ENCODE data around the gene PAX2.

PAX2 gene

DNA sequence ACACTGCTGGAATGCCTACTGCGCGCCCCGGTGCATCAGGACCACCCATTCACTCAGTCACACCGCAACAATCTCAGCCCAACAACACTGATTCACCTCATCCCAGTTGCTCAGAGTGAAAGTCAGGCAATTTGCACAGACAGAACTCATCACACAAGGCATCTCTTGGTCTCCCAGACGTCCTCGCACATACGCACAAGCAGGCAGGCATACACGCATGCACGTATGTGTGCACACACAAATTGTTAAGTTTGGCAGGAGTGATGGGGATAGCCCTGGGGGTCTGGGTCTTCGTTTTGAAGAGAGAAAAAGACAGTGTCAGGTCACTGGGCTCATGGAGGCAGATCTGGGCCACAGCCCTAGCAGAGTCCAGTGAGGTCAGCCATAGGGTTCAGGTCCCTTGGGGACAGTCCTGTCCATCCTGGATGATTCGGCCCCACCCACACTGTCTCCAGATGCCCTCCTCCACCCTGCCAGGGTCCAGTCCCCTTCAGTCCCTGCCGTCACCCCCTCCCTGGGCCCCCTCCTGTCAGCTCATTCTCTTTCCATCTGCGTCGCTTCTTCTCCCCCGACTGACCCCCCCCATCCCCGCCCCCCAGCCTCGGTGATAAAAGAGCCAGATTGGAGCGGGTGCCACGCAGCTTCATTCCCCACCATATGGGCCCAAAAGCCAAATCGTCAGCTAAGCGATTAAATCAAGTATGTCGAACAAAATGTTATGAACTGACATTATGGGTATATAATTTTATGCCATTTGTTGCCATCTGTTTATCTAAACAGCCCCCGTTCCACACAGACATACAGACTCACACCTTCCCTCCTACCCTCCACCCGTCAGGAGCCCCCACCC, 118.9 kb downstream of the PAX2 start:
- DNase-seq: no peak

DNA sequence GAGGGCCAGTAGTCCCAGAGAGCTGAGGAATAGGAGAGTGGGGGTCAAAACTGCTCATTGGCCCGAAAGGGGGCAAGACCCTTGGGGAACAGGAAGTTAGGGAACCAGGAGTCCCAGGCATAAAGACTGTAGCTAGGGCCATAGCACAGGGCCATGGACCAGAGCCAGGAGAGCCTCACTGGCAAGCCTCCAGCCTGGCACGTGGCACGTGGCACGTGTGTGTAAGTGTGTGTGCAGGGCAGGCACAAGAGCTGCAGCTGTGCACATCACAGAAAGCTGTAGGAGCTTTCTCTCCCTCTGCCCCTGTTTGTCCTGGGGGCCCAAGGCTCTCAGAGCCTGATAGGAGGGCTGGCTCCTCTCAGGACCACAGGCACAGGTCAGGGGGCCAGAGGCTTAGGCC, 119.6 kb downstream of the PAX2 start:
- no peak for DNase-seq

- DNase-seq: no peak
Measured at GRCh38 chr10:100866010-100866409, 120.6 kb downstream of the PAX2 start.

GRCh38 chr10:100866575-100867098, 121.3 kb downstream of the PAX2 start:
- DNase-seq: no peak

DNA sequence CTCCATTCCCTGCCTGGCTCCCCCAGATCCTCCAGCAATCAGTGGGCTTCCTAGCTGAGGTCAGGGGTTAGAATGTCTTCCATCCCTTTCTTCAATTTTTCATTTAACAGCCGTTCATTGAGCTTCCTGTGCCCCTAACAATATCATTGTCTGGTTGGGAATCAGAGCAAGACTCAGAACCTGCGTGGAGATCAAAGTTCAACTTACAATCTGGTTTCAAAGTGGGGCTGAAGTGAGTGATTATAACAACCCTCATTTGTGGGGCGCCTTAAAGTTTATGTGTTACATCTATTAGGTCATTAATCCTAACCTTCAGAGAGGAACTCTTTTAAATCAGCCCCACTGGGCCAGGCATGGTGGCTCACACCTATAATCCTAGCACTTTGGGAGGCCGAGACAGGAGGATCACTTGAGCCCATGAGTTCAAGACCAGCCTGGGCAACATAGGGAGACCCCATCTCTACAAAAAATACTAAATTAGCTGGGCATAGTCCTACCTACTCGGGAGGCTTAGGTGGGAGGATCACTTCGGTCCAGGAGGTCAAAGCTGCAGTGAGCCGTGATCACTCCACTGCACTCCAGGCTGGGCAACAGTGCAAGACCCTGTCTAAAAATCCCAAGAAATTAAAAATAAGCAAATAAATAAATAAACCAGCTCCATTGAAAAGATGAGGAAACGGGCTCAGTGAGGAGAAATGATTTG, 122.0 kb downstream of the PAX2 start:
- DNase-seq: no peak

- DNase-seq: no peak
Measured at GRCh38 chr10:100868382-100868781, 123.0 kb downstream of the PAX2 start.

GRCh38 chr10:100869399-100869798, 124.0 kb downstream of the PAX2 start:
- no peak for DNase-seq

DNA sequence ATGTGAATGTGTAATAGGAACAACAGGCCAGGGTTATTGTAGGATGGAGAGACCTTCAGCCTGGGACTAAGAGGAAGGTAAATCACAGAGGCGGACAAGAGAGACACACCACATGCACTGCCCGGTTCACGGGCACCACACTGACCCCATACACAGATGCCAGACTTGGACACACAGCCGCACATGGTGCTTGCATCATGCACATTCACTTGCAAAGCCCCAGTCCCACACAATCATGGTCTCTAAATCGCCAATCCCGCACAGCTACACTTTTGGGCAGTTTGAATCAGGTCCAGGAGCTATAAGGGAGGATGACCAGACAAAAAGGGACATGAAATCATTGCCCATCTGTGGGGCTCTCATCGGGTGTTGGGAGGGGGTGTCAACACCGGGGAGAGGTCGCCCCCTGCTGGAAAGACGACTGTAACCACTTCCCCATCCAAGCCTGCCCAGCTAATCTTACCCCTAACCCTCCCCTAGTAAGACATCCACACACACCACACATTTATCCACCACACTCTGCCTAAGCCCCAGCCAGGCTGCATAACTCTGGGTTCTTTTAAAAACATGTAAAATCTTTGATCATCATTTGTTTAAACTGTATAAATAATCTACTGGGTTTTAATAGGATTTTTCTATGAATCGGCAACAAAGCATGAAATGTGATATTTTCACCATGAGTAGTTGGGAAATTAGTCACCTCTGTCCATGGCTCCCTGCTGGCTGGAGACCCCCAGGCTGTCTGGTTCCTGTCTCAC, 126.8 kb downstream of the PAX2 start:
- peak in 1 of 2 donors; percentile 36 for DNase-seq

DNA sequence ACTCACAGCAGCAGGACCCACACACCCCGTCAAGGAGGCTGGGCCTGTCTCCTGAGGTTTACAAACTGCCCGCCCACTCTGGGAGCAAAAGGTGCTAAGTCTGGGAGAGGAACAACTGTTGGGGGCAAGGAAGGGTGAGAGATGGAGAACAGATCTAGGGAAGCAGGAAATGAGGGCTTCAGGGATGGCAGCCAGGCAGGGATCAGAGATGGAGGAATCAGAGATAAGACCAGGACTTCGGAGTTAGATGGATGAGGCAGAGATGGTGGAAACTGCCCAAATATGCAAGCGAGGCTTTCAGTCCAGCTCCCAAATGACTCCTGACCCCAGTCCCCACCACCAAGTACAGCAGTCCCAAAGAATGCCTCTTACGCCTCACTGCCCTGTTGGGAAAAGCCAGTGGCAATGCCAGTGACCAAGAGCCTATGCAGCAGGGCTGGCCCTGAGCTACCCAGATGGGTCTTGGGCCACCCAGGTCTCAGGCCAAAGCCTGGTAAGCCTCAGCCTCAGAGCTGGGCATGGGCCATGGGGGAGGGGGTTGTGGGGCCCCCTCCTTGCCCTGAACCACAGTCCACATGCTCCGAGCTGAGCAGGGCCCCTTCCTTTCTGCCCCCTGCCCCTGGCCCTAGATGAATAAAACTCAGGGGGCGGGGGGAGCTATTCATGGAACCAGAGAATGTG, 127.9 kb downstream of the PAX2 start:
- DNase-seq: no peak

GRCh38 chr10:100873827-100874326, 128.5 kb downstream of the PAX2 start:
- DNase-seq: no peak

GRCh38 chr10:100874702-100875483, 129.5 kb downstream of the PAX2 start:
- DNase-seq: no peak

DNA sequence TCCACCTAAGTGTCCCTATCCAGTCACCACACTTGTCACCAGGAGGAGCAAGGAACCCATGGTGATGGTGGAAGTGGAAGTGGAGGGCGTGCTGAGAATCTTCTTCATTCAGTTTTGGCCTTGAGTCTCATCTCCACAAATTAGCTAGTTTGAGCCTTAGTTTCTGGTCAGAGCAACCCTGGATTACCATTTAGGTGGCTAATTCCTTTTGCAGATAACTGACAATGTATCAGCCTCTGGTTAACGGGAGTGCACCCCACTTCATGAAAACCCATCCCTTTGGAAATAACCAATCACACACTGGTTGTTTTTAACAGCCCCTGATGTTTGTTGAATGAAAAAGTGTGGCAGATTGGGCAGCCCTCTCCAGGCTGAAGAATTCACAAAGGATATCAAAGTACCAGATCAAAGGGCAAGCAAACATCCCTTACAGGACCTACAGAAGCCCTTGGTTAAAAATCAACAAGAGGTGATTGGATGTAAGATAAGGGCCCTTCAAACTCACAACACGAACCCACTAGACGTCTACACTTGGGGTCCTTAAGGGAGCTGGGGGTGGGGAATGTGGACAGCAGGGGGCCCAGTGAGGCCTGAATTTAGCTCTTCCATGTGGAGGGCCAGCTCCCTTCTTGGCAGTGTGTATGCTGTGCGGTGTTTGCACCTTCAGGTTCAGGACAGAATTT, 130.2 kb downstream of the PAX2 start:
- DNase-seq: no peak

DNA sequence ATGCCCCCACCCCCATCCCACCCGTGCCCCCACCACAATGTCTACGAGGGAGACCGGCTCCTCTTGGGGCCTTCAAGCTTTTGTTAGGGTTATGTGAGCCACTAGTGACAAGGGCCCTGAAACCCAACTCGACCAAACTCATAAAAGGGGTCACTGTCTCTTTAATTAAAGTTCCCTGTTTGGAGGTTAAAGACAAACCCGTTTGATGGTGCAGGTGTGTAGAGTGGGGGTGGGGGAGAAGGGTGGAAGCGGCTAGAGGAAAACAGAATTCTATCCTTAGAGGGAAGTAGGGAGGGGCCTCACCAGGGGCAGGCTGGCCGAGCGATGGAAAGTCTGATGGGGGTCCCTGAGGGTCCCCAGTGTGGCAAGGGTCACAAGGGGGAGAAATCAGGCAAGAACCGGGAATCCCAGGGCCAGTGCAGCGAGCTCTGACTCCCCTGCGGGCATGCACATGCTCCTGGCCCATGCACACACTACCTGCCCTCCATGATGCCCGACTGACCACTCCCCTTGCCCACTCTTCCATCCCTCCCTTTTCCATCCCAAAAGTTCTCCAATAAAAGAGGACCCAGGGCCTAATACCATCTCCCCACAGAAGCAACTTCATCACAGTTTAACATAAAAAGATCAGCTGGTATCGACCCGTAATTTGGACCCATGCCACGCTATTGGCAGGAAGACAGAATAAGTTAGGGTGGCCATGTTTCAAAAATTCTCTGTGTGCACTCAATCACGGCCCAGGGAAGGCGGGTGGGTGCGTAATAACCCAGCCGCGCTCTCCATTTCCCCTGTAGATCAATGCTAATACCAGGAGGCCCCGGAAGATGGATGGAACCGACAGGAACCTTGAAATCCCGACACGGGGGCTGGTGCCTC, 131.4 kb downstream of the PAX2 start:
- no peak for DNase-seq

DNA sequence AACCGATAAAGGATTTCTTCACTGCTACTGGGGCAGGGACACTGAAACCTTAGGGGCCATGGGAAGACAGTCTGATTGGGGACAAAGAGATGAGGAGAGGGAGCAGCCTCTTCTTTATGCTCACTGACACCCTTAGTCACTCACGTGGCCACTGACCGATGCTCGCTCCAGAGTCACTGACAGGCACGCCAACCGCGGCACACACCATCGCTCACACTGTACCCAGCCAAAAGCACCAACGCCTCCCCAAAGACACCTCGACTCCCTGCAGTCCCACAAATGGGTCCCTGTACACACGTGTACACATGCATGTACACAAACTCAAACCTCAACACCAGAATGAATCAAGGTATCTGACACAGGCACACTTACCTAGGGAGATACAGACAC, 132.1 kb downstream of the PAX2 start:
- no peak for DNase-seq

DNA sequence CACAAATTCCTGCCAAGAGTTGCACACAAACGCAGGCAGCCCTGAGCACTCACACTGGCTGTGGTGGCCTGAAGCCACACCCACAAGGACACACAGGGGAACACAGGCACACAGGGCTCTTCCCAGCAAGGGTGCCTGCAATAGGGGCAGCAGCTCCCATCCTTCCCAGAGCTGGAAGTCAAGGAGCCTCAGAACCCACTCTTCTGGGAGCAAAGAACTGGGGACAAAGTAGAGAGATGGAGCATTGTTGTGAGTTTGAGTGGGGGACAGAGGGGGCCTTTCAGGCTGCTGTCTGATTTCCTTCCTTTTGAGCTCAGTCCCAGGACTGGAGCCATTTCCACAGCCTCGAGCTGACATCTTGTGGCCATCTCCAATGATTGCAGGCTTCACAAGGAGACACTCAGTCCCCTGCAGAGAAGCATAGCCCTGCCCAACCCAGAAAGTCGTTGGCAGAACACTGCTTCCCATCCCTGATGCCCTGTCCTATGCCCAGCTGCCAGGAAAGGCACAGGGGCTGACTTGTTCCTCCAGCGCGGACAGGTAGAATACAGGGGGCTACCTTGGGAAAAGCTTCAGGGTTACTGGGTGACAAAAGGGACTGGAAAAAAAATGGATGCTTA, 133.0 kb downstream of the PAX2 start:
- peak; percentile 44 to 46 for DNase-seq

All from inflammatory macrophage treated with lipopolysaccharide for 1 hour (primary cell).